Measurements from ENCODE around the gene TTC1.

DNA sequence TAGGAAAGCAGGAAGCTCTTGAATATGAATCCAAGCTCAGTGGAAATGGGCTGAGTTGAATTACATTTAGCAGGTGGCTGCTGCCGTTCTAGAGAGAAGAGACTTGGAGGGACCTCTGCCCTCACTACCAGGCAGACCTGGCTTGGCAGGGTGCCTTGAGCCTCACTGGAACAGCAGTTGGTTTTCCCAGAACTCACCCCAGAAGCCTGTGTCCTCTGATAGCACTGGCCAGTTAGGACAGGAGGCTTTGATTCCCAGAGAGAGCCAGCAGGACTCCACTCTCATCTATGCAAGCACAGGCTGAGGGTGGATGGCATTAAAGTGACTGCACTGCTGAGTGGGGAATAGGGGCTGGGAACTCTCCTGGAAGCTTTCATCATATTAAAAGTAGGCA lies 55.5 kb downstream of the TTC1 start:
- TF ChIP-seq NFIX (CRISPR knock-in tag; IDR thresholded peaks at IDR 0.05; ENCODE audit: low read depth) (no peak), POLR2AphosphoS2 (IDR thresholded peaks at IDR 0.05; ENCODE audit: low read length) (no peak), ZNF354B (CRISPR knock-in tag; IDR thresholded peaks at IDR 0.05) (no peak), HDAC1 (IDR thresholded peaks at IDR 0.05) (no peak), TAF1 (IDR thresholded peaks at IDR 0.05; ENCODE audit: control insufficient read depth, extremely low read depth, insufficient read depth, low read length, severe bottlenecking) (no peak), MEF2A (IDR thresholded peaks at IDR 0.05; ENCODE audit: control insufficient read depth, low read depth, low read length) (no peak), PCBP1 (IDR thresholded peaks at IDR 0.05; ENCODE audit: low read depth, low read length, poor library complexity, severe bottlenecking) (no peak), KLF16 (IDR thresholded peaks at IDR 0.05) (no peak), ELF1 (tag; IDR thresholded peaks at IDR 0.05) (no peak)
- TF ChIP-seq, protein P1, sequence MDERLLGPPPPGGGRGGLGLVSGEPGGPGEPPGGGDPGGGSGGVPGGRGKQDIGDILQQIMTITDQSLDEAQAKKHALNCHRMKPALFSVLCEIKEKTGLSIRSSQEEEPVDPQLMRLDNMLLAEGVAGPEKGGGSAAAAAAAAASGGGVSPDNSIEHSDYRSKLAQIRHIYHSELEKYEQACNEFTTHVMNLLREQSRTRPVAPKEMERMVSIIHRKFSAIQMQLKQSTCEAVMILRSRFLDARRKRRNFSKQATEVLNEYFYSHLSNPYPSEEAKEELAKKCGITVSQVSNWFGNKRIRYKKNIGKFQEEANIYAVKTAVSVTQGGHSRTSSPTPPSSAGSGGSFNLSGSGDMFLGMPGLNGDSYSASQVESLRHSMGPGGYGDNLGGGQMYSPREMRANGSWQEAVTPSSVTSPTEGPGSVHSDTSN (CRISPR knock-in tag; IDR thresholded peaks at IDR 0.05; ENCODE audit: low read depth) = no peak
- TF ChIP-seq, protein P1 (tag; conservative IDR thresholded peaks at IDR 0.05; ENCODE audit: low read depth) = no peak
- TF ChIP-seq, protein P2, sequence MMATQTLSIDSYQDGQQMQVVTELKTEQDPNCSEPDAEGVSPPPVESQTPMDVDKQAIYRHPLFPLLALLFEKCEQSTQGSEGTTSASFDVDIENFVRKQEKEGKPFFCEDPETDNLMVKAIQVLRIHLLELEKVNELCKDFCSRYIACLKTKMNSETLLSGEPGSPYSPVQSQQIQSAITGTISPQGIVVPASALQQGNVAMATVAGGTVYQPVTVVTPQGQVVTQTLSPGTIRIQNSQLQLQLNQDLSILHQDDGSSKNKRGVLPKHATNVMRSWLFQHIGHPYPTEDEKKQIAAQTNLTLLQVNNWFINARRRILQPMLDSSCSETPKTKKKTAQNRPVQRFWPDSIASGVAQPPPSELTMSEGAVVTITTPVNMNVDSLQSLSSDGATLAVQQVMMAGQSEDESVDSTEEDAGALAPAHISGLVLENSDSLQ (IDR thresholded peaks at IDR 0.05) = no peak
- TF ChIP-seq, protein P3, sequence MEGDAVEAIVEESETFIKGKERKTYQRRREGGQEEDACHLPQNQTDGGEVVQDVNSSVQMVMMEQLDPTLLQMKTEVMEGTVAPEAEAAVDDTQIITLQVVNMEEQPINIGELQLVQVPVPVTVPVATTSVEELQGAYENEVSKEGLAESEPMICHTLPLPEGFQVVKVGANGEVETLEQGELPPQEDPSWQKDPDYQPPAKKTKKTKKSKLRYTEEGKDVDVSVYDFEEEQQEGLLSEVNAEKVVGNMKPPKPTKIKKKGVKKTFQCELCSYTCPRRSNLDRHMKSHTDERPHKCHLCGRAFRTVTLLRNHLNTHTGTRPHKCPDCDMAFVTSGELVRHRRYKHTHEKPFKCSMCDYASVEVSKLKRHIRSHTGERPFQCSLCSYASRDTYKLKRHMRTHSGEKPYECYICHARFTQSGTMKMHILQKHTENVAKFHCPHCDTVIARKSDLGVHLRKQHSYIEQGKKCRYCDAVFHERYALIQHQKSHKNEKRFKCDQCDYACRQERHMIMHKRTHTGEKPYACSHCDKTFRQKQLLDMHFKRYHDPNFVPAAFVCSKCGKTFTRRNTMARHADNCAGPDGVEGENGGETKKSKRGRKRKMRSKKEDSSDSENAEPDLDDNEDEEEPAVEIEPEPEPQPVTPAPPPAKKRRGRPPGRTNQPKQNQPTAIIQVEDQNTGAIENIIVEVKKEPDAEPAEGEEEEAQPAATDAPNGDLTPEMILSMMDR (IDR thresholded peaks at IDR 0.05 in 2 of 3, conservative IDR thresholded peaks at IDR 0.05 in 1 of 3; ENCODE audit: insufficient read depth in 2 of 3, low read depth in 1 of 3, low read length in 3 of 3) = no peak
- TF ChIP-seq, protein P4, sequence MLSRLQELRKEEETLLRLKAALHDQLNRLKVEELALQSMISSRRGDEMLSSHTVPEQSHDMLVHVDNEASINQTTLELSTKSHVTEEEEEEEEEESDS (CRISPR knock-in tag; IDR thresholded peaks at IDR 0.05) = no peak
- TF ChIP-seq, protein P5, sequence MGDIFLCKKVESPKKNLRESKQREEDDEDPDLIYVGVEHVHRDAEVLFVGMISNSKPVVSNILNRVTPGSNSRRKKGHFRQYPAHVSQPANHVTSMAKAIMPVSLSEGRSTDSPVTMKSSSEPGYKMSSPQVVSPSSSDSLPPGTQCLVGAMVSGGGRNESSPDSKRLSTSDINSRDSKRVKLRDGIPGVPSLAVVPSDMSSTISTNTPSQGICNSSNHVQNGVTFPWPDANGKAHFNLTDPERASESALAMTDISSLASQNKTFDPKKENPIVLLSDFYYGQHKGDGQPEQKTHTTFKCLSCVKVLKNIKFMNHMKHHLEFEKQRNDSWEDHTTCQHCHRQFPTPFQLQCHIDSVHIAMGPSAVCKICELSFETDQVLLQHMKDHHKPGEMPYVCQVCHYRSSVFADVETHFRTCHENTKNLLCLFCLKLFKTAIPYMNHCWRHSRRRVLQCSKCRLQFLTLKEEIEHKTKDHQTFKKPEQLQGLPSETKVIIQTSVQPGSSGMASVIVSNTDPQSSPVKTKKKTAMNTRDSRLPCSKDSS (IDR thresholded peaks at IDR 0.05; ENCODE audit: low read depth, partially characterized antibody) = no peak

Data from K562 (cell line).